Measurements from ENCODE around the gene DCAF11. TPM values are rescaled to one million over a fixed set of nuclear protein-coding genes. Genes with fewer than 3 reads are reported as not detected.

Gene DCAF11
- polyA plus RNA-seq, 3 donors = 45.6 to 56.6 (median 48.8) TPM

DNA sequence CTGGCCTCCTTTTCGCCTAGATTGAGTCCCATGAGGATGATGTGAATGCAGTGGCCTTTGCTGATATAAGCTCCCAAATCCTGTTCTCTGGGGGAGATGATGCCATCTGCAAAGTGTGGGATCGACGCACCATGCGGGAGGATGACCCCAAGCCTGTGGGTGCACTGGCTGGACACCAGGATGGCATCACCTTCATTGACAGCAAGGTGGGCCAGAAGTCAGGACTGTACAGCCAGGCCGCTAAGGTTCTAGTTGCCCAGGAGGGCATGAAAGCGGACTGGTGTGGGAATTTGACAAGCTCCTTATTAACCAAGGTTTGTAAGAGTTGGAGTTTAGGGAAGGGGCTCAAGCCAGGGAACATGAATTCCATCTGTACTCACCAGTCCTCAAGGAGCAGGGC lies 5.1 kb downstream of the DCAF11 start:
- Mint-ChIP-seq H3K9me3 (no peaks in the 10 kb centered on the region), H3K4me3 (peak overlapping the region in 1 of 2 donors; percentile 9), H3K36me3 (peaks cover 65 to 88% of the 10 kb centered on the region in 2 donors), H3K4me1 (peaks cover 21% of the 10 kb centered on the region), H3K27me3 (ENCODE audit: low read depth in 3 of 3) (peaks cover 0 to 8% (median 2%) of the 10 kb centered on the region in 3 donors), H3K27ac (no peak overlapping the region)
- Histone ChIP-seq H2AFZ (ENCODE audit: insufficient read depth, low read depth, low read length, poor library complexity, severe bottlenecking) (no peak overlapping the region), H3K27ac (ENCODE audit: low read depth in 1 of 2, low read length in 2 of 2) (no peak overlapping the region), H3K9ac (ENCODE audit: insufficient read depth, low read length, poor library complexity, severe bottlenecking) (no peak overlapping the region), H3K27me3 (ENCODE audit: control insufficient read depth in 2 of 2, insufficient read depth in 2 of 2, low read length in 2 of 2) (no peaks in the 10 kb centered on the region), H3K4me2 (replicated peaks; ENCODE audit: extremely low read depth, low read length, poor library complexity, severe bottlenecking) (no peak overlapping the region), H3K4me1 (ENCODE audit: control insufficient read depth in 1 of 2, insufficient read depth in 2 of 2, low read length in 2 of 2) (peaks cover 13 to 18% of the 10 kb centered on the region in 2 donors), H3K79me2 (ENCODE audit: insufficient read depth, low read length) (peaks cover 24% of the 10 kb centered on the region), H4K20me1 (ENCODE audit: insufficient read depth, low read length) (no peaks in the 10 kb centered on the region), H3K9me3 (replicated peaks in 1 of 2; ENCODE audit: control insufficient read depth in 1 of 2, insufficient read depth in 1 of 2, low read length in 2 of 2) (no peaks in the 10 kb centered on the region), H3K36me3 (replicated peaks in 1 of 2; ENCODE audit: control insufficient read depth in 1 of 2, insufficient read depth in 2 of 2, low read length in 2 of 2) (peaks cover 71 to 85% of the 10 kb centered on the region in 2 donors), H3K4me3 (replicated peaks in 1 of 3; ENCODE audit: low read depth in 2 of 3, low read length in 3 of 3) (no peak overlapping the region)
- WGBS (ENCODE audit: insufficient coverage) = 100% methylated on average over 5 of the region's 6 CpGs
- TF ChIP-seq, protein P1, sequence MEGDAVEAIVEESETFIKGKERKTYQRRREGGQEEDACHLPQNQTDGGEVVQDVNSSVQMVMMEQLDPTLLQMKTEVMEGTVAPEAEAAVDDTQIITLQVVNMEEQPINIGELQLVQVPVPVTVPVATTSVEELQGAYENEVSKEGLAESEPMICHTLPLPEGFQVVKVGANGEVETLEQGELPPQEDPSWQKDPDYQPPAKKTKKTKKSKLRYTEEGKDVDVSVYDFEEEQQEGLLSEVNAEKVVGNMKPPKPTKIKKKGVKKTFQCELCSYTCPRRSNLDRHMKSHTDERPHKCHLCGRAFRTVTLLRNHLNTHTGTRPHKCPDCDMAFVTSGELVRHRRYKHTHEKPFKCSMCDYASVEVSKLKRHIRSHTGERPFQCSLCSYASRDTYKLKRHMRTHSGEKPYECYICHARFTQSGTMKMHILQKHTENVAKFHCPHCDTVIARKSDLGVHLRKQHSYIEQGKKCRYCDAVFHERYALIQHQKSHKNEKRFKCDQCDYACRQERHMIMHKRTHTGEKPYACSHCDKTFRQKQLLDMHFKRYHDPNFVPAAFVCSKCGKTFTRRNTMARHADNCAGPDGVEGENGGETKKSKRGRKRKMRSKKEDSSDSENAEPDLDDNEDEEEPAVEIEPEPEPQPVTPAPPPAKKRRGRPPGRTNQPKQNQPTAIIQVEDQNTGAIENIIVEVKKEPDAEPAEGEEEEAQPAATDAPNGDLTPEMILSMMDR (IDR thresholded peaks at IDR 0.05) = no peak
- intact Hi-C loops (cut with micrococcal nuclease) = loop anchor here in 1 of 2 donors (10.0 kb wide), 2 partner anchors 175 to 1195 kb away; partner anchors contain the start of genes DHRS1, NOP9 and PRMT5
- no peak for DNase-seq

DNA sequence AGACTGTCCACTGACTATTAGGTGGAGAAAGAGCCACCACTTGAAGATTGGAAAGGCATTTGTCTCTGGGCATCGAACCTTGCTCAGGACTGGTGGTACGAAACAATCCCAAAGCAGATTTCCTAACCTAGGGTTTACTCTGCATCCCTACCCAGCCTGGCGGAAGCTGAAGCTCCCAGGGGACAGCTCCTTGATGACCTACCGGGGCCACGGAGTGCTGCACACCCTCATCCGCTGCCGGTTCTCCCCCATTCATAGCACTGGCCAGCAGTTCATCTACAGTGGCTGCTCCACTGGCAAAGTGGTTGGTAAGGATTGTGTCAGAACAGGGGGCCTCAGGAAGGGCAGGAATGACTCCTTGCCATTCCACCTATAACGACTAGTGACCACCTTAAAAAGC lies 6.6 kb downstream of the DCAF11 start:
- Mint-ChIP-seq H3K27me3 (ENCODE audit: low read depth in 3 of 3) (peaks cover 0 to 5% (median 0%) of the 10 kb centered on the region in 3 donors), H3K27ac (no peak overlapping the region), H3K36me3 (peaks cover 65 to 93% of the 10 kb centered on the region in 2 donors), H3K4me1 (peaks cover 12% of the 10 kb centered on the region), H3K9me3 (no peaks in the 10 kb centered on the region), H3K4me3 (no peak overlapping the region)
- TF ChIP-seq, protein P1 (IDR thresholded peaks at IDR 0.05) = no peak
- 100% methylated on average over 2 of the region's 8 CpGs for WGBS (ENCODE audit: insufficient coverage)
- peaks cover 13% of the 10 kb centered on the region for H3K79me2 ChIP-seq (ENCODE audit: insufficient read depth, low read length)
- H3K36me3 ChIP-seq (replicated peaks in 1 of 2; ENCODE audit: control insufficient read depth in 1 of 2, insufficient read depth in 2 of 2, low read length in 2 of 2) = peaks cover 71 to 86% of the 10 kb centered on the region in 2 donors
- no peak for DNase-seq
- no peaks in the 10 kb centered on the region for H3K9me3 ChIP-seq (replicated peaks in 1 of 2; ENCODE audit: control insufficient read depth in 1 of 2, insufficient read depth in 1 of 2, low read length in 2 of 2)
- H3K27ac ChIP-seq (ENCODE audit: low read depth in 1 of 2, low read length in 2 of 2) = peak overlapping the region in 1 of 2 donors; percentile 5
- no peaks in the 10 kb centered on the region for H4K20me1 ChIP-seq (ENCODE audit: insufficient read depth, low read length)
- H3K4me1 ChIP-seq (ENCODE audit: control insufficient read depth in 1 of 2, insufficient read depth in 2 of 2, low read length in 2 of 2) = peaks cover 3 to 7% of the 10 kb centered on the region in 2 donors
- no peak overlapping the region for H3K4me3 ChIP-seq (replicated peaks in 1 of 3; ENCODE audit: low read depth in 2 of 3, low read length in 3 of 3)
- no peak overlapping the region for H2AFZ ChIP-seq (ENCODE audit: insufficient read depth, low read depth, low read length, poor library complexity, severe bottlenecking)
- intact Hi-C loops (cut with micrococcal nuclease) = no loop called here
- no peak overlapping the region for H3K4me2 ChIP-seq (replicated peaks; ENCODE audit: extremely low read depth, low read length, poor library complexity, severe bottlenecking)
- no peak overlapping the region for H3K9ac ChIP-seq (ENCODE audit: insufficient read depth, low read length, poor library complexity, severe bottlenecking)
- no peaks in the 10 kb centered on the region for H3K27me3 ChIP-seq (ENCODE audit: control insufficient read depth in 2 of 2, insufficient read depth in 2 of 2, low read length in 2 of 2)
